SK-N-SH (cell line): ENCODE measurements around the gene STYXL1. TPM values are rescaled to one million over a fixed set of nuclear protein-coding genes. Genes with fewer than 3 reads are reported as not detected.

Experiments used
- CTCF ChIA-PET: fragments of 300-600, 350-600 bp; formaldehyde crosslinking; extraction: SDS; loops from one replicate; lab custom pipeline; 2021; lab: Yijun Ruan, JAX
- POLR2A ChIA-PET: fragments of 350-600 bp; sonication (Branson Sonifier 250); formaldehyde crosslinking; extraction: SDS; loops from one replicate; lab custom pipeline; 2020; ENCODE audit warnings: antibody characterized with exemption, inconsistent platforms; lab: Yijun Ruan, JAX
- DNase-seq: peaks from one replicate; pipeline ENCODE4 v3.0.0; 2012
- H2AFZ ChIP-seq: fragments of 200-600 bp; sonication (generic); 2 replicates; pipeline ENCODE4 v1.8.1; 2016; ENCODE audit warnings: antibody characterized with exemption, mild to moderate bottlenecking, low read depth
- H3F3A ChIP-seq: fragments of 200-600 bp; sonication (generic); replicated peaks from 2 replicates; pipeline ENCODE3; 2016; ENCODE audit warnings: antibody characterized with exemption, mild to moderate bottlenecking; ENCODE audit not compliant: insufficient read depth
- H3K27ac ChIP-seq, 2 experiments: fragments of 200-500 bp in 1 of 2; fragments of 200-600 bp in 1 of 2; sonication (Bioruptor generic) in 1 of 2; sonication (generic), shearing (Covaris generic) in 1 of 2; 2 replicates each; pipeline versions ENCODE4 v1.5.1 to v1.6.1; 2014 to 2016; ENCODE audit warnings: low read depth in 2 of 2, inconsistent platforms in 1 of 2, low read length in 1 of 2, mild to moderate bottlenecking in 1 of 2, mixed read lengths in 1 of 2
- H3K27me3 ChIP-seq: fragments of 200-600 bp; sonication (generic), shearing (Covaris generic); 2 replicates; pipeline ENCODE4 v1.6.1; 2016; ENCODE audit warnings: mixed run types; ENCODE audit not compliant: insufficient read depth
- H3K36me3 ChIP-seq, 2 experiments: fragments of 200-500 bp in 1 of 2; fragments of 200-600 bp in 1 of 2; sonication (Bioruptor generic) in 1 of 2; sonication (generic) in 1 of 2; replicated peaks in 1 of 2; 2 replicates each; pipeline versions ENCODE3 to v1.5.1; 2014 to 2016; ENCODE audit warnings: low read length in 1 of 2, mild to moderate bottlenecking in 1 of 2; ENCODE audit not compliant: insufficient read depth in 2 of 2, control insufficient read depth in 1 of 2
- H3K4me1 ChIP-seq, 2 experiments: fragments of 200-500 bp in 1 of 2; fragments of 200-600 bp in 1 of 2; sonication (Bioruptor generic) in 1 of 2; sonication (generic), shearing (Covaris generic) in 1 of 2; 2 replicates each; pipeline versions ENCODE4 v1.5.1 to v1.6.1; 2014 to 2016; ENCODE audit warnings: low read depth in 1 of 2, low read length in 1 of 2, mixed run types in 1 of 2; ENCODE audit not compliant: insufficient read depth in 2 of 2, control insufficient read depth in 1 of 2
- H3K4me2 ChIP-seq: fragments of 200-600 bp; sonication (generic), shearing (Covaris generic); 2 replicates; pipeline ENCODE4 v1.6.1; 2017; ENCODE audit warnings: mixed run types
- H3K4me3 ChIP-seq, 2 experiments: fragments of 200-500 bp in 1 of 2; fragments of 200-600 bp in 1 of 2; sonication (Bioruptor generic) in 1 of 2; sonication (generic), shearing (Covaris generic) in 1 of 2; 2 replicates each; pipeline versions ENCODE4 v1.5.1 to v1.8.1; 2014 to 2016; ENCODE audit warnings: low read depth in 2 of 2, inconsistent platforms in 1 of 2, low read length in 1 of 2, mild to moderate bottlenecking in 1 of 2, mixed read lengths in 1 of 2, moderate library complexity in 1 of 2
- H3K79me2 ChIP-seq: fragments of 200-600 bp; sonication (generic); 2 replicates; pipeline ENCODE4 v1.8.1; 2017; ENCODE audit warnings: mild to moderate bottlenecking; ENCODE audit not compliant: insufficient read depth
- H3K9ac ChIP-seq: fragments of 200-600 bp; sonication (generic); 2 replicates; pipeline ENCODE4 v1.6.1; 2017; ENCODE audit warnings: mixed run types
- H3K9me2 ChIP-seq: fragments of 200-600 bp; sonication (generic); 2 replicates; pipeline ENCODE4 v1.6.1; 2017; ENCODE audit warnings: mixed run types
- H3K9me3 ChIP-seq: fragments of 200-600 bp; sonication (generic); 2 replicates; pipeline ENCODE4 v1.6.1; 2017; ENCODE audit warnings: mixed run types, mild to moderate bottlenecking, moderate library complexity
- H4K20me1 ChIP-seq: fragments of 200-600 bp; sonication (generic); 2 replicates; pipeline ENCODE4 v1.6.1; 2017; ENCODE audit warnings: mild to moderate bottlenecking, mixed run types; ENCODE audit not compliant: insufficient read depth
- CHD2 ChIP-seq: fragments of 150-350 bp; IDR thresholded peaks from 2 replicates; pipeline ENCODE4 v1.6.1; 2018; ENCODE audit warnings: low read length; ENCODE audit not compliant: partially characterized antibody
- ELF1 ChIP-seq: IDR thresholded peaks from 2 replicates; pipeline ENCODE4 v1.4.0; 2012
- EP300 ChIP-seq, 2 experiments: IDR thresholded peaks; 2 replicates each; pipeline versions ENCODE4 v1.4.0 to v1.6.1; 2012; ENCODE audit warnings: borderline replicate concordance in 1 of 2, low read depth in 1 of 2, low read length in 1 of 2
- FOSL2 ChIP-seq: IDR thresholded peaks from 2 replicates; pipeline ENCODE4 v1.4.0; 2012; ENCODE audit warnings: low read depth, mild to moderate bottlenecking, moderate library complexity, borderline replicate concordance
- FOXJ3 ChIP-seq: sonication (generic); formaldehyde crosslinking; IDR thresholded peaks from 2 replicates; pipeline ENCODE4 v1.5.1; 2020; ENCODE audit warnings: mild to moderate bottlenecking, missing genetic modification reagents
- GABPA ChIP-seq: IDR thresholded peaks from 2 replicates; pipeline ENCODE4 v1.4.0; 2012; ENCODE audit warnings: low read depth, mild to moderate bottlenecking
- GATA2 ChIP-seq: sonication (generic); formaldehyde crosslinking; IDR thresholded peaks from 2 replicates; pipeline ENCODE4 v1.5.0; 2020; ENCODE audit warnings: mild to moderate bottlenecking, missing genetic modification reagents
- JUND ChIP-seq: IDR thresholded peaks from 2 replicates; pipeline ENCODE4 v1.4.0; 2012
- MEF2A ChIP-seq: IDR thresholded peaks from 2 replicates; pipeline ENCODE4 v1.4.0; 2012; ENCODE audit warnings: low read depth, borderline replicate concordance
- POLR2AphosphoS5 ChIP-seq: IDR thresholded peaks from 2 replicates; pipeline ENCODE4 v1.6.1; 2012; ENCODE audit warnings: low read depth, low read length
- RXRA ChIP-seq: IDR thresholded peaks from 2 replicates; pipeline ENCODE4 v1.4.0; 2012; ENCODE audit warnings: low read depth, mild to moderate bottlenecking, borderline replicate concordance
- TAF1 ChIP-seq: IDR thresholded peaks from 2 replicates; pipeline ENCODE4 v1.6.1; 2012; ENCODE audit warnings: low read depth, mild to moderate bottlenecking, low read length, moderate library complexity, borderline replicate concordance
- TEAD4 ChIP-seq: IDR thresholded peaks from 2 replicates; pipeline ENCODE4 v1.4.0; 2012; ENCODE audit warnings: mild to moderate bottlenecking, borderline replicate concordance; ENCODE audit not compliant: insufficient read depth
- YY1 ChIP-seq: IDR thresholded peaks from 2 replicates; pipeline ENCODE4 v1.4.0; 2012; ENCODE audit warnings: low read depth, mild to moderate bottlenecking
- whole genome bisulfite sequencing: methylation state at CpG from one replicate; pipeline ENCODE4 v1.1.6; 2017; ENCODE audit warnings: low lambda C conversion rate; 5-methylcytosine and 5-hydroxymethylcytosine counted together
- polyA plus RNA-seq, 3 experiments: library from polyadenylated mRNA; depleted of rRNA; stranded (reverse); fragments of >200 nt; gene quantifications; 2 replicates each; pipeline ENCODE4 v1.2.3, GENCODE V29; 2012
- TF ChIP-seq, protein P1 (sequence below): fragments of 150-350 bp; IDR thresholded peaks from 2 replicates; pipeline ENCODE4 v1.6.1; 2017; ENCODE audit warnings: antibody characterized with exemption, low read length, low read depth, borderline replicate concordance
- TF ChIP-seq, protein P2 (sequence below): IDR thresholded peaks from 2 replicates; pipeline ENCODE4 v1.4.0; 2012; ENCODE audit warnings: low read depth
- TF ChIP-seq, protein P3 (sequence below): IDR thresholded peaks from 2 replicates; pipeline ENCODE4 v1.4.0; 2012; ENCODE audit warnings: low read depth, borderline replicate concordance
- TF ChIP-seq, protein P4 (sequence below): fragments of 150-350 bp; IDR thresholded peaks from 2 replicates; pipeline ENCODE4 v1.6.1; 2016; ENCODE audit warnings: mild to moderate bottlenecking, low read depth, low read length
- TF ChIP-seq, protein P5 (sequence below): fragments of 200-600 bp; sonication (generic); IDR thresholded peaks from 2 replicates; pipeline ENCODE4 v1.6.1; 2017; ENCODE audit warnings: antibody characterized with exemption, mild to moderate bottlenecking, moderate library complexity

The STYXL1 gene
- polyA plus RNA-seq, 1 of the 3 experiments (the other 2 are of a cell fraction) = 86.6 TPM

DNA sequence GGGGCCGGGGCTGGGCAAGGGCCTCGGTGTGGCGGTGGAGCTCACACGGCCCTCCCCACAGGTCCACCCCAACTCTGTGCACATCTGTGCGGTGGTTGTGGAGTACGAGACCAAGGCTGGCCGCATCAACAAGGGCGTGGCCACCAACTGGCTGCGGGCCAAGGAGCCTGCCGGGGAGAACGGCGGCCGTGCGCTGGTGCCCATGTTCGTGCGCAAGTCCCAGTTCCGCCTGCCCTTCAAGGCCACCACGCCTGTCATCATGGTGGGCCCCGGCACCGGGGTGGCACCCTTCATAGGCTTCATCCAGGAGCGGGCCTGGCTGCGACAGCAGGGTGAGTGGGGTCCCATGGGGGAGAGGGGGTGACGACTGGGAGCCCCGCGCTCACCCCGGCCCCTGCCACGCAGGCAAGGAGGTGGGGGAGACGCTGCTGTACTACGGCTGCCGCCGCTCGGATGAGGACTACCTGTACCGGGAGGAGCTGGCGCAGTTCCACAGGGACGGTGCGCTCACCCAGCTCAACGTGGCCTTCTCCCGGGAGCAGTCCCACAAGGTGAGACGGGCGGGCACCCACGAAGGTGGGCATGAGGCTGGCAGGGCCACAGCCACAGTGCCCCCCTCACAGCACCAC is 62.2 kb downstream of the STYXL1 start:
- 94% methylated on average over 32 of the region's 41 CpGs for WGBS
- no peaks in the 10 kb centered on the region for H3K9me3 ChIP-seq
- CTCF ChIA-PET = interaction anchor here (1.1 to 1.2 kb wide), 3 partner anchors 10 to 119 kb away, joined by 3 to 4 read pairs (median 4); no protein-coding TSS in a partner anchor
- POLR2A ChIA-PET = no interaction called here
- H3K4me2 ChIP-seq = no peak overlapping the region
- H4K20me1 ChIP-seq = no peaks in the 10 kb centered on the region
- H3K27me3 ChIP-seq = no peaks in the 10 kb centered on the region
- no peak overlapping the region for H2AFZ ChIP-seq
- H3K9me2 ChIP-seq = no peaks in the 10 kb centered on the region
- peaks cover 13 to 64% of the 10 kb centered on the region in 2 experiments for H3K36me3 ChIP-seq
- H3K79me2 ChIP-seq = no peaks in the 10 kb centered on the region
- no peak overlapping the region for H3K27ac ChIP-seq
- no peaks in the 10 kb centered on the region for H3F3A ChIP-seq
- no peak overlapping the region for H3K4me3 ChIP-seq
- DNase-seq = peak; percentile 43
- TF ChIP-seq TAF1 (no peak), ELF1 (no peak), RXRA (no peak), FOXJ3 (no peak), JUND (no peak), GABPA (no peak), CHD2 (no peak), TEAD4 (no peak)
- TF ChIP-seq, protein P1, sequence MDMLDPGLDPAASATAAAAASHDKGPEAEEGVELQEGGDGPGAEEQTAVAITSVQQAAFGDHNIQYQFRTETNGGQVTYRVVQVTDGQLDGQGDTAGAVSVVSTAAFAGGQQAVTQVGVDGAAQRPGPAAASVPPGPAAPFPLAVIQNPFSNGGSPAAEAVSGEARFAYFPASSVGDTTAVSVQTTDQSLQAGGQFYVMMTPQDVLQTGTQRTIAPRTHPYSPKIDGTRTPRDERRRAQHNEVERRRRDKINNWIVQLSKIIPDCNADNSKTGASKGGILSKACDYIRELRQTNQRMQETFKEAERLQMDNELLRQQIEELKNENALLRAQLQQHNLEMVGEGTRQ = no peak
- TF ChIP-seq, protein P2, sequence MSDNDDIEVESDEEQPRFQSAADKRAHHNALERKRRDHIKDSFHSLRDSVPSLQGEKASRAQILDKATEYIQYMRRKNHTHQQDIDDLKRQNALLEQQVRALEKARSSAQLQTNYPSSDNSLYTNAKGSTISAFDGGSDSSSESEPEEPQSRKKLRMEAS = no peak
- no peak overlapping the region for H3K9ac ChIP-seq
- H3K4me1 ChIP-seq = peaks cover 0 to 13% of the 10 kb centered on the region in 2 experiments; a peak in 1 of 4 replicates

DNA sequence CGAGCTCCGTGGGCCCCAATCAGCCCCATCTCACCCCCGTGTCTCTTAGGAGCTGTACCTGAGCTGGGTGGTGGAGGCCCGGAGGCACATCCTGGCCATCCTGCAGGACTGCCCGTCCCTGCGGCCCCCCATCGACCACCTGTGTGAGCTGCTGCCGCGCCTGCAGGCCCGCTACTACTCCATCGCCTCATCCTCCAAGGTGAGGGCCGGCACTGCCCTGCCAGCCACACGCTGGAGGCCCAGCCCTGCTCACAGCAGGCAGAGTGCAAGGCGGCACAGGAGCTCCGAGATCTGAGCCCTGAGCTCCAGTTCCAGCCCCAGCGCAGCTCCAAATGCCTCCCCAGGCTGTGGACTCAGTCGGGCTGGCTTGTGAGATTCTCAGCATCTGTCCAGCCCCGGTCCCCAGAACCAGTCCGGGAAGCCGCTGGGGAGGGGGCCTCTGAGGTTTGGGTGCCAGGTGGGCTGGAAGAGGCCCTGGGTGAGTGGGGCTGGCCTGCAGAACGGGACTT is 62.7 kb downstream of the STYXL1 start:
- Histone ChIP-seq H3K4me3 (no peak overlapping the region), H2AFZ (no peak overlapping the region), H3K4me2 (no peak overlapping the region), H3K27ac (no peak overlapping the region), H3K9me2 (no peaks in the 10 kb centered on the region), H3K79me2 (no peaks in the 10 kb centered on the region), H3K27me3 (no peaks in the 10 kb centered on the region), H3F3A (no peaks in the 10 kb centered on the region), H3K9me3 (no peaks in the 10 kb centered on the region), H3K9ac (no peak overlapping the region), H3K4me1 (peaks cover 0 to 11% of the 10 kb centered on the region in 2 experiments; a peak in 1 of 4 replicates), H4K20me1 (no peaks in the 10 kb centered on the region), H3K36me3 (peaks cover 16 to 70% of the 10 kb centered on the region in 2 experiments)
- ChIA-PET POLR2A (no interaction called here), CTCF (interaction anchor here (1.1 to 1.2 kb wide), 2 partner anchors 35 to 118 kb away, joined by 3 to 4 read pairs; no protein-coding TSS in a partner anchor)
- DNase-seq = peak; percentile 43
- 85% methylated on average over 12 of the region's 21 CpGs for WGBS
- TF ChIP-seq, protein P3, sequence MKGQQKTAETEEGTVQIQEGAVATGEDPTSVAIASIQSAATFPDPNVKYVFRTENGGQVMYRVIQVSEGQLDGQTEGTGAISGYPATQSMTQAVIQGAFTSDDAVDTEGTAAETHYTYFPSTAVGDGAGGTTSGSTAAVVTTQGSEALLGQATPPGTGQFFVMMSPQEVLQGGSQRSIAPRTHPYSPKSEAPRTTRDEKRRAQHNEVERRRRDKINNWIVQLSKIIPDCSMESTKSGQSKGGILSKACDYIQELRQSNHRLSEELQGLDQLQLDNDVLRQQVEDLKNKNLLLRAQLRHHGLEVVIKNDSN = no peak
- no peak for TF ChIP-seq FOSL2
- TF ChIP-seq EP300 (IDR thresholded peaks at IDR 0.05; ENCODE audit: borderline replicate concordance in 1 of 2, low read depth in 1 of 2, low read length in 1 of 2) = no peak
- no peak for TF ChIP-seq YY1
- TF ChIP-seq, protein P4, sequence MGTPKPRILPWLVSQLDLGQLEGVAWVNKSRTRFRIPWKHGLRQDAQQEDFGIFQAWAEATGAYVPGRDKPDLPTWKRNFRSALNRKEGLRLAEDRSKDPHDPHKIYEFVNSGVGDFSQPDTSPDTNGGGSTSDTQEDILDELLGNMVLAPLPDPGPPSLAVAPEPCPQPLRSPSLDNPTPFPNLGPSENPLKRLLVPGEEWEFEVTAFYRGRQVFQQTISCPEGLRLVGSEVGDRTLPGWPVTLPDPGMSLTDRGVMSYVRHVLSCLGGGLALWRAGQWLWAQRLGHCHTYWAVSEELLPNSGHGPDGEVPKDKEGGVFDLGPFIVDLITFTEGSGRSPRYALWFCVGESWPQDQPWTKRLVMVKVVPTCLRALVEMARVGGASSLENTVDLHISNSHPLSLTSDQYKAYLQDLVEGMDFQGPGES = no peak
- TF ChIP-seq POLR2AphosphoS5 = no peak
- TF ChIP-seq, protein P5, sequence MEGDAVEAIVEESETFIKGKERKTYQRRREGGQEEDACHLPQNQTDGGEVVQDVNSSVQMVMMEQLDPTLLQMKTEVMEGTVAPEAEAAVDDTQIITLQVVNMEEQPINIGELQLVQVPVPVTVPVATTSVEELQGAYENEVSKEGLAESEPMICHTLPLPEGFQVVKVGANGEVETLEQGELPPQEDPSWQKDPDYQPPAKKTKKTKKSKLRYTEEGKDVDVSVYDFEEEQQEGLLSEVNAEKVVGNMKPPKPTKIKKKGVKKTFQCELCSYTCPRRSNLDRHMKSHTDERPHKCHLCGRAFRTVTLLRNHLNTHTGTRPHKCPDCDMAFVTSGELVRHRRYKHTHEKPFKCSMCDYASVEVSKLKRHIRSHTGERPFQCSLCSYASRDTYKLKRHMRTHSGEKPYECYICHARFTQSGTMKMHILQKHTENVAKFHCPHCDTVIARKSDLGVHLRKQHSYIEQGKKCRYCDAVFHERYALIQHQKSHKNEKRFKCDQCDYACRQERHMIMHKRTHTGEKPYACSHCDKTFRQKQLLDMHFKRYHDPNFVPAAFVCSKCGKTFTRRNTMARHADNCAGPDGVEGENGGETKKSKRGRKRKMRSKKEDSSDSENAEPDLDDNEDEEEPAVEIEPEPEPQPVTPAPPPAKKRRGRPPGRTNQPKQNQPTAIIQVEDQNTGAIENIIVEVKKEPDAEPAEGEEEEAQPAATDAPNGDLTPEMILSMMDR = no peak
- no peak for TF ChIP-seq FOXJ3
- TF ChIP-seq TAF1 = no peak
- no peak for TF ChIP-seq GATA2 (CRISPR knock-in tag)
- TF ChIP-seq MEF2A = no peak
- TF ChIP-seq RXRA = no peak
